Stimulated activated CD4-positive, alpha-beta T cell treated with anti-CD3 and anti-CD28 coated beads, Interleukin-12 subunit alpha, Interleukin-12 subunit beta, amount 100 ng/mL, for 4 hours (primary cell): Measurements from ENCODE around the gene CEBPA.
"Not testable (repeated sequence)": the region's sequence is repeated elsewhere in the genome, so short reads cannot be mapped to it uniquely, and the experiment has no call there.

Experiments
- DNase-seq: peaks from one replicate; pipeline ENCODE4 v3.0.0-alpha.2; 2020

The CEBPA gene

DNA sequence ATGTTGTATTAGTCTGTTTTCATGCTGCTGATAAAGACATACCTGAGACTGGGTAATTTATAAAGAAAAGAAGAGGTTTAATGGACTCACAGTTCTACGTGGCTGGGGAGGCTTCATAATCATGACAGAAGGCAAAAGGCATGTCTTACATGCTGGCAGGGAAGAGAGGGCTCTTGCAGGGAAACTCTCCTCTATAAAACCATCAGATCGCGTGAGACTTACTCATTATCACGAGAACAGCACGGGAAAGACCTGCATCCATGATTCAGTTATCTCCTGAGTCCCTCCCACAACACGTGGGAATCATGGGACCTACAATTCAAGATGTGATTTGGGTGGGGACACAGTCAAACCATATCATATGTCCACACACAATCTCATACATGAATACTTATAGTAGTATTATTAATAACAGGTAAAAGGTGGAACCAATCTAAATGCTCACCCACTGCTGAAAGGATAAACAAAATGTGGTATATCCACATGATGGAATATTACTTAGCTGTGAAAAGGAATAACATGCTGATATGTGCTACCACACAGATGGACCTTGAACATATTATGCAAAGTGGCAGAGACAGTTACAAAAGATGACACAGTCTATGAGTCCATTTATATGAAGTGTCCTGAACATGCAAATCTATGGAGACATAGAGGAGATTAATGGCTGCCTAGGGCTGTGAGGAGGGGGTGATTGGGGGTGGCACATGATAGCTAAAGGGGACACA is 20.9 kb upstream of the CEBPA start:
- DNase-seq: no peak

DNA sequence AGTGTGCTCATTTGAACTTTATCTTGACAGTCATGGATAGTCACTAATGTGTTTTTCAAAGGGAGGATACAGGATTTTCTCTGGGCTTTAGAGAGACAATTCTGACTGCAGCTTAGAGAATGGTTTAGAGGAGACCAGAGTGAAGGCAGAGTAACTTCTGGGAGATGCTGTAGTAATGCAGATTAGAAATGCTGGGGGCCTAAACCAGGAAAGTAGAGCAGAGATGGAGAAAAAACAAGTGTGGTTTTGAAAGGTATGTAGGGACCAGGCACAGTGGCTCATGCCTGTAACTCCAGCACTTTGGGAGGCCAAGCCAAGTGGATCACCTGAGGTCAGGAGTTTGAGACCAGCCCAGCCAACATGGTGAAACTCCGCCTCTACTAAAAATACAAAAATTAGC is 18.3 kb upstream of the CEBPA start:
- DNase-seq: no peak

DNA sequence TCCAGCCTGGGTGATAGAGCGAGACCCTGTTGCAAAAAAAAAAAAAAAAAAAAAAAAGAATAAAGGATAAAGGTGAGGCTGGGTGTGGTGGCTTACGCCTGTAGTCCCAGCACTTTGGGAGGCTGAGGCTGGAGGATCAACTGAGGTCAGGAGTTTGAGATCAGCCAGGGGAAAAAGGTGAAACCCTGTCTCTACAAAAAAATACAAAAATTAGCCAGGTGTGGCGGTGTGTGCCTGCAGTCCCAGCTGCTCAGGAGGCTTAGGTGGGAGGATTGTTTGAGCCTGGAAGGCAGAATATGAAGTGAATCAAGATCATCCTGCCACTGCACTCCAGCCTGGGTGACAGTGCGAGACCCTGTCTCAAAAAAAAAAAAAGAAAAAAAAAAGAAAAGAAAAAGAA is 15.7 kb upstream of the CEBPA start:
- not testable (repeated sequence) for DNase-seq

- DNase-seq: no peak
Observed at GRCh38 chr19:33317517-33317916, 15.2 kb upstream of the CEBPA start.

DNA sequence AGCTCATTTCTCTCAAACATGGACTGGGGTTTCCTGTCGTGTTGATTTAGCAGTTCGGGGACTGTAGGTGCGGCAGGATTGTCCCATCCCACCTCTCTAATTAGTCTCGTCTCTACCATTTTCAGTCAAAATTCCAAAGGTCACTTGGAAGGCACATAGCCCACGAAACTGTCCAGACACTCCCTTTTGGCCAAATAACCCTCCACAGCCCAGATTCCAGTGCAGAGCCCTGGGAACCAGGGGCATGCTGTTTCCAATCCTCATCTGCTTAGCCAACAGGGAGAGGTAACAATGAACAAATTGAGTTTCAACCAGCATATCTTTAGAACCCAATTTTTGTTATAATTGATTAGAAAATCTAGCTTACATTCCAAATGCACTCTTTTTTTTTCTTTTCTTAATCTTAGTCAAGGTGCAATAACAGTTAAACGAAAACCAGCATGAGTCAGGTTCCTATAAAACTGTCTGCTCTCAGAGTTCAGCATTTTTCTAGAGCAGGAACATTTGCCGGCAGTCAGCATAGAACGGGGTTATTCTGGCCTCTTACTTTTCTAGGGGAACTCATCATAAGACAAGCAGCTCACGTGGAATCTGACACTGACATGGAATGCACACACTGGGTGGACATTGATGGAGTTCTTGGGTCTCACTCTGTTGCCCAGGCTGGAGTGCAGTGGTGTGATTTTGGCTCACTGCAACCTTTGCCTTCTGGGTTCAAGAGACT is 14.4 kb upstream of the CEBPA start:
- no peak for DNase-seq

DNA sequence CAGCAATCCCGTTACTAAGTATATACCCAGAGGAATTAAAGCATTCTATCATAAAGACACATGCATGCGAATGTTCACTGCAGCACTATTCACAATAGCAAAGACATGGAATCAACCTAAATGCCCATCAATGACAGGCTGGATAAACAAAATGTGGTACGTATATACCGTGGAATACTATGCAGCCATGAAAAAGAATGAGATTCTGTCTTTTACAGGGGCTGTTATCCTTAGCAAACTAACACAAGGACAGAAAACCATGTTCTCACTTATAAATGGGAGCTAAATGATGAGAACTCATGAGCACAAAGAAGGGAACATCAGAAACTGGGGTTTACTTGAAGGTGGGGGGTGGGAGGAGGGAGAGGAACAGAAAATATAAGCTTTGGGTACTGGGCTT is 10.5 kb upstream of the CEBPA start:
- DNase-seq: not testable (repeated sequence)

- no peak for DNase-seq
Observed at GRCh38 chr19:33312065-33312464, 9.7 kb upstream of the CEBPA start.

- no peak for DNase-seq
Observed at GRCh38 chr19:33311326-33311682, 9.0 kb upstream of the CEBPA start.

GRCh38 chr19:33310606-33311325 is 8.4 kb upstream of the CEBPA start:
- DNase-seq: no peak

DNA sequence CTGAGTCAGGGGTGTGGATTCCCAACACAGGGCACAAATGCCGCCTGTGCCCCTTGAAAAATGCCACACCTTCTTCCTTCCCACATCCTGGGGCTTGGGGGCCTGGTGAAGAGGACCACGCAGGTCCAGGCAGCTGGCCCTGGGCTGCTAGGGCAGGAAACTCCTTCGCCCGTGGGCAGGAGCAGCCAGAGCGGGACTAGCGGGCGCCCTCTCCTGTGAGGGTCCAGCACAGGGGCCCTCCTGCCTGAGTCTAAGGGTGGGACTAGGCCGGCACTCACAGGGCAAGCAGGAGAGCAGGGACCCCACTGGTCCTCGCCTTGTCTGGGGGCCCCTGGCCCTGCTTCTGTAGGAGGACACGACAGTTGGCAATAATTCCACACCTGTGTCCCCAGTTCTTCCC is 7.5 kb upstream of the CEBPA start:
- no peak for DNase-seq

- DNase-seq: no peak
Observed at GRCh38 chr19:33306853-33307792, 4.8 kb upstream of the CEBPA start.

DNA sequence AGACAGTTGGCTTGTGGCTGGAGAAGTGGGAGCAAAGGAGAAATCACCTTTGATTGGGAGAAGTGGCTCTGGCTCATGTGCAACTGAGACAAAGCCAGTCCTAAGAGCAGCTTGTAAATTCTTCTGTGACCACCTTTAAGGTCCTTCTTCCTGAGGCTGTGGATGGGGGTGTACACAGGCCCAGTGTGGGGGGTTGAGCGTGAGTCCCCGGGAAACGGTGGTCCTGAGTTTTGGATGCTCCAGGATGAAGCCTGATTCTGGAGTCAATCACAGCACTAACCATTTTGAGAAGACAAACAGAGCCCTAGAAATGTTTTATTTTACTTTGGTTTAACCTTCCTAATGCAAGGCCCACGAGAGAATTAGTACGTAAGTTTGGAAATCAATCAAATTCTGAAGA is 3.9 kb upstream of the CEBPA start:
- DNase-seq: no peak

GRCh38 chr19:33304760-33305647 is 2.7 kb upstream of the CEBPA start:
- DNase-seq: no peak

DNA sequence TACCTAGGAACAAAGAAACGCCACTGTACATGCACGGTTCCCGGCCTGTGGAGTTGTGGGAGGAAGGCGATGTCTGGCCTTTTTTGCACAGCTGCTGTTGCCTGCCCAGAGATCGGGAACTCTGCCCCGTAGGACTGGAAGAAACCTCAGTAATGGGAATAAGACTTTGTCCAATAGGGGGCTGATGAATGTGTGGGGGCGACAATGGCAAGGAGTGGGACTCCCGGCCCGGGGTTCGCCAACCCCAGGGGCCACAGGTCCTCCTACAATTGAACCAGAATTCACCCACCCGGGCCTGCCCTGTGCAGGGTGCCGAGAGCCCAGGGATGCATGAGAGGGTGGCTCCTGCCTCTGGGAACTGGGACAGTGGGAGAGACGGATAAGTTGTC is 2.0 kb upstream of the CEBPA start:
- DNase-seq: no peak

DNA sequence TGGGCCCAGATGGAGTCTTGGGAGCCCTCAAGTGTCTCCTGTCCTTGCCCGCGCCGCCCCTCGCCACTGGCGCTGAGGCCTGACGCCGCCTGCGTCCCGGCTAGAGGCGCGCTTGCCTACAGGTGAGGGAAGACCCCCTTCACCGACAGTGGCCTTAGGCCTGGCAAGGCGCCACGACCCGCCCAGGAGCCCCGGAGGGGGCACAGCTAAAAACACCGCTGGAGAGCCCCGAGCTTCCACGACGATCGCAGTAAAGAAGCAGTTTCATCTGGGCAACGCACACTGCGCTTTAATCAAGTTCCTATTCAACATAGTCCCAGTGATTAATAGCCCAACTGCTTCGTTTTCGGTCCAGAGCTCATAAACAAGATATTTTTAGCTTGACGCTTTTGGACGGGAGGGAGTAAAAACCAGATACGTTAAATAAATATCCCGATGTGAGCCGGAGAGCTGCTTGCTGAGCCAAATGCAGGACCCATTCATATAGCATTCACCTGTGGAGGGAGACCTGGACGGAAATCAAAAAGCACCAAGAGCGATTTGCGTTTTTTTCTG is 1.5 kb upstream of the CEBPA start:
- no peak for DNase-seq

DNA sequence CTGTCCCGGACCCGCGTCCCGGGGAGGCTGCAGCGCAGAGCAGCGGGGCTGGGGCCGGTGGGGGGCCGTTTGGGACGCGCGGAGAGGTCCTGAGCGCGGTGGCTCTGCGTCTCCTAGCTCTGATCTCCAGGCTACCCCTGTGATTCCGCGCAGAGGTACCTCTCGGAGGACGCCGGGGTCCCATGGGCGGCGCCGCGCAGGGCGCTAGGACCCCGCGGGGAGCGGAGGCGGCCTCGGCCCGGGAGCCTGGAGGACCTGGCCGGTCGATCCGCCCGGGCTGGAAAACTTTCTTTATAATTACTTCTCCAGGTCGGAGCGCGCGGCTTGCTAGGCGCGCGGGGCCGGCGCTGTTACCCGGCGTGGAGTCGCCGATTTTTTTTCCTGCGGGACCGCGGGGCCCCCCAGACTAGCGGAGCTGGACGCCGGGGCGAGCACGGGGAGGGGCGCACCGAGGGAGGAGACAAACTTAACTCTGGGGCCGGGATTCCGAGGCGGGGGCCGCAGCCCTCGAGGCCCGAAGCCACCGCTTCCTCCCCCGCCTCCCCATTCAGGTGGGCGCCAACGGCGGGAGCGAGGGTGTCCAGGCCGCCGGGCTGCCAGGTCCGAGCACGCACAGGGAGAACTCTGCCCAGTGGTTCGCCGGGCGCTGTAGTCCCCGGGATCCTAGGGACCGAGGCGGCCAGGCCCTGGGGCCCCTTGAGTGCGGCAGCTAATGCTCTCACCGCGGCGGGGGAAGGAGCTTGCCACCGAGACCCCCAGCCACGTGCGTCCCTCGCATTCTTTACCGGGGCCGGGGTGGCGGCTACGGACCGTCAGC is 848 bp upstream of the CEBPA start:
- DNase-seq: no peak

GRCh38 chr19:33301900-33302174 is 497 bp downstream of the CEBPA start:
- DNase-seq: no peak

- no peak for DNase-seq
Observed at GRCh38 chr19:33301144-33301899, 1.0 kb downstream of the CEBPA start.

DNA sequence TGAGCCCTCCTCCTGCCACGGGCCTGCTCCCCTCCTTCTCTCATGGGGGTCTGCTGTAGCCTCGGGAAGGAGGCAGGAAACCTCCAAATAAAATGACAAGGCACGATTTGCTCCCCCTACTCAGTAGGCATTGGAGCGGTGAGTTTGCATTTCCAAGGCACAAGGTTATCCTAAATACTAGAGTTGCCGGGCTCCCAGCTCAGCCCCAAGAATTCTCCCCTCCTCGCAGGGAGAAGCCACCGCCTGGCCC is 1.5 kb downstream of the CEBPA start:
- DNase-seq: no peak
